OCI-LY7 (cell line): ENCODE results near the gene RFX3.

Experiments used
- EZH2phosphoT487 ChIP-seq: fragments of 200-600 bp; sonication (generic); IDR thresholded peaks from 2 replicates; pipeline ENCODE4 v1.6.1; 2018; ENCODE audit warnings: low read depth, borderline replicate concordance, mild to moderate bottlenecking, mixed run types, antibody characterized with exemption, low read length, moderate library complexity, mixed read lengths
- TF ChIP-seq, protein P1 (sequence below): fragments of 200-600 bp; sonication (generic); conservative IDR thresholded peaks from 2 replicates; pipeline ENCODE4 v1.5.1; 2014; ENCODE audit warnings: mild to moderate bottlenecking, antibody characterized with exemption, low read length, moderate library complexity, mixed read lengths

DNA sequence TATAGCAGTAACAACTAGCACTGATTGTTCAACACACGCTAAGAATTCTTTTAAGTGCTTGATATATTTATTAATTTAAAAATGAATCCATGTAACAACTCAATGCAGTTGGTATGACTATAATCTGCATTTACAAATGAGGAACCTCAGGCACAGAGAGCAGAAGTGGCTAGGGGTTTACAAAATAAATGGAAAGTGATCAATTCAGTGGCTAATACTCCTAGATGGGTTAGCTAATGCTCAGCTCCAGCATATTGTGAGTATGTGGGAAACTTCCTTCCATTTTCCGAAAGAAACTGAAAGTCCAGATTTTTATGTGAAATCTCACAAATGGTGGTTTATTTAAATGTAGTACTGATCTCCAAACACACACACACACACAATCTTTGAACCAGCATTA lies 128.0 kb downstream of the RFX3 start:
- TF ChIP-seq, protein P1, sequence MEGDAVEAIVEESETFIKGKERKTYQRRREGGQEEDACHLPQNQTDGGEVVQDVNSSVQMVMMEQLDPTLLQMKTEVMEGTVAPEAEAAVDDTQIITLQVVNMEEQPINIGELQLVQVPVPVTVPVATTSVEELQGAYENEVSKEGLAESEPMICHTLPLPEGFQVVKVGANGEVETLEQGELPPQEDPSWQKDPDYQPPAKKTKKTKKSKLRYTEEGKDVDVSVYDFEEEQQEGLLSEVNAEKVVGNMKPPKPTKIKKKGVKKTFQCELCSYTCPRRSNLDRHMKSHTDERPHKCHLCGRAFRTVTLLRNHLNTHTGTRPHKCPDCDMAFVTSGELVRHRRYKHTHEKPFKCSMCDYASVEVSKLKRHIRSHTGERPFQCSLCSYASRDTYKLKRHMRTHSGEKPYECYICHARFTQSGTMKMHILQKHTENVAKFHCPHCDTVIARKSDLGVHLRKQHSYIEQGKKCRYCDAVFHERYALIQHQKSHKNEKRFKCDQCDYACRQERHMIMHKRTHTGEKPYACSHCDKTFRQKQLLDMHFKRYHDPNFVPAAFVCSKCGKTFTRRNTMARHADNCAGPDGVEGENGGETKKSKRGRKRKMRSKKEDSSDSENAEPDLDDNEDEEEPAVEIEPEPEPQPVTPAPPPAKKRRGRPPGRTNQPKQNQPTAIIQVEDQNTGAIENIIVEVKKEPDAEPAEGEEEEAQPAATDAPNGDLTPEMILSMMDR: no peak
- TF ChIP-seq EZH2phosphoT487: no peak
